HEK293 (cell line): Measurements from ENCODE around the gene ERCC5.

Experiments used
- CTCF ChIA-PET: fragments of 350-600 bp; formaldehyde crosslinking; extraction: SDS; loops from one replicate; lab custom pipeline; 2021; ENCODE audit warnings: antibody characterized with exemption; lab: Yijun Ruan, JAX
- POLR2A ChIA-PET: fragments of 300-600 bp; formaldehyde crosslinking; extraction: SDS; loops from one replicate; lab custom pipeline; 2020; ENCODE audit warnings: antibody characterized with exemption, inconsistent platforms; lab: Yijun Ruan, JAX
- H3K27ac ChIP-seq: fragments of 200-500 bp; sonication (Bioruptor generic); 2 replicates; pipeline ENCODE4 v1.5.1; 2014; ENCODE audit warnings: low read depth, low read length, control low read depth, inconsistent platforms; ENCODE audit errors: extremely low read depth
- H3K36me3 ChIP-seq, 2 experiments: fragments of 200-500 bp in 1 of 2; sonication (Bioruptor generic) in 1 of 2; 1 replicate in 1 of 2; 2 replicates in 1 of 2; pipeline ENCODE4 v1.5.1; 2014 to 2017; ENCODE audit warnings: inconsistent platforms in 2 of 2, low read length in 2 of 2; ENCODE audit not compliant: control insufficient read depth in 2 of 2, insufficient read depth in 1 of 2
- H3K4me1 ChIP-seq: fragments of 200-500 bp; sonication (Bioruptor generic); 2 replicates; pipeline ENCODE4 v1.5.1; 2014; ENCODE audit warnings: mild to moderate bottlenecking, low read length, inconsistent platforms; ENCODE audit not compliant: control insufficient read depth, insufficient read depth
- H3K4me3 ChIP-seq: 2 replicates; pipeline ENCODE4 v1.5.1; 2011; ENCODE audit warnings: low read depth, mild to moderate bottlenecking, control low read depth, low read length, moderate library complexity
- H3K9me3 ChIP-seq: fragments of 200-500 bp; sonication (Bioruptor generic); 2 replicates; pipeline ENCODE4 v1.5.1; 2014; ENCODE audit warnings: low read depth, low read length, inconsistent platforms; ENCODE audit not compliant: control insufficient read depth, insufficient read depth
- BCL11B ChIP-seq: fragments of 450-650 bp; formaldehyde crosslinking; IDR thresholded peaks from 2 replicates; pipeline ENCODE4 v1.5.1; 2016; ENCODE audit warnings: low read depth, missing biosample characterization, missing genetic modification characterization
- HOXA7 ChIP-seq: sonication (generic); formaldehyde crosslinking; IDR thresholded peaks from 2 replicates; pipeline ENCODE4 v1.8.1; 2022; ENCODE audit warnings: missing genetic modification reagents, borderline replicate concordance
- KLF8 ChIP-seq: fragments of 450-650 bp; formaldehyde crosslinking; IDR thresholded peaks from 2 replicates; pipeline ENCODE4 v1.5.1; 2016; ENCODE audit warnings: missing biosample characterization, missing genetic modification characterization
- KLF9 ChIP-seq: fragments of 450-650 bp; formaldehyde crosslinking; IDR thresholded peaks from 2 replicates; pipeline ENCODE4 v1.5.1; 2016; ENCODE audit warnings: missing biosample characterization, missing genetic modification characterization, low read depth
- OSR2 ChIP-seq: fragments of 450-650 bp; formaldehyde crosslinking; IDR thresholded peaks from 2 replicates; pipeline ENCODE4 v1.5.1; 2016; ENCODE audit warnings: missing biosample characterization, missing genetic modification characterization
- SP7 ChIP-seq: fragments of 450-650 bp; formaldehyde crosslinking; IDR thresholded peaks from 2 replicates; pipeline ENCODE4 v1.5.1; 2016; ENCODE audit warnings: missing biosample characterization, missing genetic modification characterization
- ZBTB8A ChIP-seq: fragments of 450-650 bp; formaldehyde crosslinking; IDR thresholded peaks from 2 replicates; pipeline ENCODE4 v1.5.1; 2016; ENCODE audit warnings: missing biosample characterization, missing genetic modification characterization
- ZFP69B ChIP-seq: fragments of 450-650 bp; formaldehyde crosslinking; IDR thresholded peaks from 2 replicates; pipeline ENCODE4 v1.5.1; 2016; ENCODE audit warnings: missing biosample characterization, missing genetic modification characterization
- ZNF121 ChIP-seq: fragments of 450-650 bp; formaldehyde crosslinking; IDR thresholded peaks from 2 replicates; pipeline ENCODE4 v1.5.1; 2016; ENCODE audit warnings: missing biosample characterization, missing genetic modification characterization
- ZNF146 ChIP-seq: fragments of 450-650 bp; formaldehyde crosslinking; IDR thresholded peaks from 2 replicates; pipeline ENCODE4 v1.5.1; 2016; ENCODE audit warnings: missing biosample characterization, missing genetic modification characterization
- ZNF248 ChIP-seq: fragments of 450-650 bp; formaldehyde crosslinking; IDR thresholded peaks from 2 replicates; pipeline ENCODE4 v1.5.1; 2017; ENCODE audit warnings: missing biosample characterization, missing genetic modification characterization
- ZNF433 ChIP-seq: fragments of 450-650 bp; formaldehyde crosslinking; IDR thresholded peaks from 2 replicates; pipeline ENCODE4 v1.5.1; 2016; ENCODE audit warnings: missing biosample characterization, missing genetic modification characterization, low read depth
- ZNF626 ChIP-seq: fragments of 450-650 bp; sonication (Bioruptor Pico); formaldehyde crosslinking; IDR thresholded peaks from 2 replicates; pipeline ENCODE4 v1.5.1; 2018; ENCODE audit warnings: missing biosample characterization, missing genetic modification characterization, inconsistent platforms
- ZNF654 ChIP-seq: fragments of 450-650 bp; formaldehyde crosslinking; IDR thresholded peaks from 2 replicates; pipeline ENCODE4 v1.5.1; 2016; ENCODE audit warnings: low read depth, missing biosample characterization, missing genetic modification characterization
- ZSCAN16 ChIP-seq: fragments of 450-650 bp; formaldehyde crosslinking; IDR thresholded peaks from 2 replicates; pipeline ENCODE4 v1.5.1; 2016; ENCODE audit warnings: missing biosample characterization, missing genetic modification characterization
- TF ChIP-seq, protein P1 (sequence below): fragments of 450-650 bp; formaldehyde crosslinking; IDR thresholded peaks from 2 replicates; pipeline ENCODE4 v1.5.1; 2016; ENCODE audit warnings: missing biosample characterization, missing genetic modification characterization
- TF ChIP-seq, protein P2 (sequence below): fragments of 450-650 bp; formaldehyde crosslinking; IDR thresholded peaks from 2 replicates; pipeline ENCODE4 v1.5.1; 2017; ENCODE audit warnings: missing biosample characterization, missing genetic modification characterization
- TF ChIP-seq, protein P3 (sequence below): fragments of 450-650 bp; formaldehyde crosslinking; IDR thresholded peaks from 2 replicates; pipeline ENCODE4 v1.5.1; 2016; ENCODE audit warnings: missing biosample characterization, missing genetic modification characterization
- TF ChIP-seq, protein P4 (sequence below): fragments of 450-650 bp; formaldehyde crosslinking; IDR thresholded peaks from 2 replicates; pipeline ENCODE4 v1.5.1; 2016; ENCODE audit warnings: missing biosample characterization, missing genetic modification characterization, low read depth
- TF ChIP-seq, protein P5 (sequence below): fragments of 450-650 bp; IDR thresholded peaks from 2 replicates; pipeline ENCODE4 v1.5.1; 2018; ENCODE audit warnings: missing biosample characterization, missing genetic modification characterization
- TF ChIP-seq, protein P6 (sequence below): fragments of 450-650 bp; formaldehyde crosslinking; IDR thresholded peaks from 2 replicates; pipeline ENCODE4 v1.5.1; 2016; ENCODE audit warnings: missing biosample characterization, missing genetic modification characterization

Gene ERCC5

DNA sequence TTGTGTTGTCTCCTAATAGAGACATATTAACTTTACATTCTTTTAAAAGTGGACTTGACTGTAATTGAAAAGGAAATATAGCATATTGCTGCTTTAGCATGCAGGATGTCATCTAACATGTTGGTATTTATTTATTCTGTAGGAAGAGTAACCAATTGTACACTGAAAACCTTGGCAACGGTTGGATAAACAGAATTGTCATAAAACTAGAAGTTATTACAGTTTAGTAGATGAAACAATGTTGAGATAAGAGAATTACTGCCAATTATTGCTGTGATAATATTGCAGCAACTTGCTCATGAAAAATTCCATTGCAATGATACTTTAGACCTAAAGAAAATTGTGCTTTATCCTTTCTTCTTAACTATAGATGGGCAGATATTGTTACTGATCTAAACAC is 7.6 kb upstream of the ERCC5 start:
- Histone ChIP-seq H3K9me3 (no peaks in the 10 kb centered on the region), H3K27ac (no peak overlapping the region), H3K4me1 (no peaks in the 10 kb centered on the region), H3K4me3 (no peak overlapping the region), H3K36me3 (peaks cover 8 to 50% of the 10 kb centered on the region in 2 experiments)
- CTCF ChIA-PET = no interaction called here
- no peak for TF ChIP-seq ZSCAN16 (tag by site-specific recombination)
- TF ChIP-seq SP7 (tag by site-specific recombination) = no peak
- no peak for TF ChIP-seq ZFP69B
- no peak for TF ChIP-seq ZNF121 (tag by site-specific recombination)
- no peak for TF ChIP-seq ZNF433 (tag by site-specific recombination)
- POLR2A ChIA-PET = no interaction called here

DNA sequence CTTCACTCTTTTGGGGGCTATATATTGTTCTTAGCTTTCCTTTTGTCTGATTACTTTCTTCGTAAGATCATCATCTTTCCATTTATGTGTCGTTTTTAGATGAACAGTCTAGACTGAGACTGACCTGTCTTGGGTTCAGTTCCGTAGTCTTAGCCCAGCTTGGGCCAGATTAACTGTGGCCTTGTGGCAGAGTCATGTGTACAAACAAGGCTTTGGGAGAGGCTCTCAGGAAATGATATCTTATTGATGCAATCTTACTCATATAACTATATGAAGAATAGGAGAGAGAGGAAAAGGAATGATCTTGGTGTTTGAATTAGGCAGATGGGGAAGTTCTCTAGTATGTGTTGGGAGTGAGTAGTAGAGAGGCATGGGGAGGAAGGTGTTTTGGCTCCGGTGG is 6.8 kb upstream of the ERCC5 start:
- ChIA-PET CTCF (no interaction called here), POLR2A (no interaction called here)
- no peaks in the 10 kb centered on the region for H3K4me1 ChIP-seq
- peaks cover 8 to 50% of the 10 kb centered on the region in 2 experiments for H3K36me3 ChIP-seq
- no peak for TF ChIP-seq HOXA7
- TF ChIP-seq ZNF654 (tag by site-specific recombination) = no peak
- no peak for TF ChIP-seq KLF8 (tag by site-specific recombination)
- TF ChIP-seq, protein P1, sequence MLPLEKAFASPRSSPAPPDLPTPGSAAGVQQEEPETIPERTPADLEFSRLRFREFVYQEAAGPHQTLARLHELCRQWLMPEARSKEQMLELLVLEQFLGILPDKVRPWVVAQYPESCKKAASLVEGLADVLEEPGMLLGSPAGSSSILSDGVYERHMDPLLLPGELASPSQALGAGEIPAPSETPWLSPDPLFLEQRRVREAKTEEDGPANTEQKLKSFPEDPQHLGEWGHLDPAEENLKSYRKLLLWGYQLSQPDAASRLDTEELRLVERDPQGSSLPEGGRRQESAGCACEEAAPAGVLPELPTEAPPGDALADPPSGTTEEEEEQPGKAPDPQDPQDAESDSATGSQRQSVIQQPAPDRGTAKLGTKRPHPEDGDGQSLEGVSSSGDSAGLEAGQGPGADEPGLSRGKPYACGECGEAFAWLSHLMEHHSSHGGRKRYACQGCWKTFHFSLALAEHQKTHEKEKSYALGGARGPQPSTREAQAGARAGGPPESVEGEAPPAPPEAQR (tag by site-specific recombination) = no peak
- TF ChIP-seq ZNF626 = no peak
- TF ChIP-seq, protein P2, sequence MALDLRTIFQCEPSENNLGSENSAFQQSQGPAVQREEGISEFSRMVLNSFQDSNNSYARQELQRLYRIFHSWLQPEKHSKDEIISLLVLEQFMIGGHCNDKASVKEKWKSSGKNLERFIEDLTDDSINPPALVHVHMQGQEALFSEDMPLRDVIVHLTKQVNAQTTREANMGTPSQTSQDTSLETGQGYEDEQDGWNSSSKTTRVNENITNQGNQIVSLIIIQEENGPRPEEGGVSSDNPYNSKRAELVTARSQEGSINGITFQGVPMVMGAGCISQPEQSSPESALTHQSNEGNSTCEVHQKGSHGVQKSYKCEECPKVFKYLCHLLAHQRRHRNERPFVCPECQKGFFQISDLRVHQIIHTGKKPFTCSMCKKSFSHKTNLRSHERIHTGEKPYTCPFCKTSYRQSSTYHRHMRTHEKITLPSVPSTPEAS (tag by site-specific recombination) = no peak
- TF ChIP-seq KLF9 (tag by site-specific recombination) = no peak
- TF ChIP-seq ZNF146 (tag by site-specific recombination) = no peak
- TF ChIP-seq ZBTB8A (tag by site-specific recombination) = no peak
- TF ChIP-seq, protein P3, sequence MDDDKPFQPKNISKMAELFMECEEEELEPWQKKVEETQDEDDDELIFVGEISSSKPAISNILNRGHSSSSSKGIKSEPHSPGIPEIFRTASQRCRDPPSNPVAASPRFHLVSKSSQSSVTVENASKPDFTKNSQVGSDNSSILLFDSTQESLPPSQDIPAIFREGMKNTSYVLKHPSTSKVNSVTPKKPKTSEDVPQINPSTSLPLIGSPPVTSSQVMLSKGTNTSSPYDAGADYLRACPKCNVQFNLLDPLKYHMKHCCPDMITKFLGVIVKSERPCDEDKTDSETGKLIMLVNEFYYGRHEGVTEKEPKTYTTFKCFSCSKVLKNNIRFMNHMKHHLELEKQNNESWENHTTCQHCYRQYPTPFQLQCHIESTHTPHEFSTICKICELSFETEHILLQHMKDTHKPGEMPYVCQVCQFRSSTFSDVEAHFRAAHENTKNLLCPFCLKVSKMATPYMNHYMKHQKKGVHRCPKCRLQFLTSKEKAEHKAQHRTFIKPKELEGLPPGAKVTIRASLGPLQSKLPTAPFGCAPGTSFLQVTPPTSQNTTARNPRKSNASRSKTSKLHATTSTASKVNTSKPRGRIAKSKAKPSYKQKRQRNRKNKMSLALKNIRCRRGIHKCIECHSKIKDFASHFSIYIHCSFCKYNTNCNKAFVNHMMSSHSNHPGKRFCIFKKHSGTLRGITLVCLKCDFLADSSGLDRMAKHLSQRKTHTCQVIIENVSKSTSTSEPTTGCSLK (tag by site-specific recombination) = no peak
- TF ChIP-seq ZFP69B = no peak
- no peak for TF ChIP-seq BCL11B (tag by site-specific recombination)
- TF ChIP-seq, protein P4, sequence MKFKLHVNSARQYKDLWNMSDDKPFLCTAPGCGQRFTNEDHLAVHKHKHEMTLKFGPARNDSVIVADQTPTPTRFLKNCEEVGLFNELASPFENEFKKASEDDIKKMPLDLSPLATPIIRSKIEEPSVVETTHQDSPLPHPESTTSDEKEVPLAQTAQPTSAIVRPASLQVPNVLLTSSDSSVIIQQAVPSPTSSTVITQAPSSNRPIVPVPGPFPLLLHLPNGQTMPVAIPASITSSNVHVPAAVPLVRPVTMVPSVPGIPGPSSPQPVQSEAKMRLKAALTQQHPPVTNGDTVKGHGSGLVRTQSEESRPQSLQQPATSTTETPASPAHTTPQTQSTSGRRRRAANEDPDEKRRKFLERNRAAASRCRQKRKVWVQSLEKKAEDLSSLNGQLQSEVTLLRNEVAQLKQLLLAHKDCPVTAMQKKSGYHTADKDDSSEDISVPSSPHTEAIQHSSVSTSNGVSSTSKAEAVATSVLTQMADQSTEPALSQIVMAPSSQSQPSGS (tag by site-specific recombination) = no peak
- TF ChIP-seq, protein P5, sequence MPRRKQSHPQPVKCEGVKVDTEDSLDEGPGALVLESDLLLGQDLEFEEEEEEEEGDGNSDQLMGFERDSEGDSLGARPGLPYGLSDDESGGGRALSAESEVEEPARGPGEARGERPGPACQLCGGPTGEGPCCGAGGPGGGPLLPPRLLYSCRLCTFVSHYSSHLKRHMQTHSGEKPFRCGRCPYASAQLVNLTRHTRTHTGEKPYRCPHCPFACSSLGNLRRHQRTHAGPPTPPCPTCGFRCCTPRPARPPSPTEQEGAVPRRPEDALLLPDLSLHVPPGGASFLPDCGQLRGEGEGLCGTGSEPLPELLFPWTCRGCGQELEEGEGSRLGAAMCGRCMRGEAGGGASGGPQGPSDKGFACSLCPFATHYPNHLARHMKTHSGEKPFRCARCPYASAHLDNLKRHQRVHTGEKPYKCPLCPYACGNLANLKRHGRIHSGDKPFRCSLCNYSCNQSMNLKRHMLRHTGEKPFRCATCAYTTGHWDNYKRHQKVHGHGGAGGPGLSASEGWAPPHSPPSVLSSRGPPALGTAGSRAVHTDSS (tag by site-specific recombination) = no peak
- TF ChIP-seq OSR2 = no peak
- TF ChIP-seq ZNF248 (tag by site-specific recombination) = no peak
- TF ChIP-seq, protein P6, sequence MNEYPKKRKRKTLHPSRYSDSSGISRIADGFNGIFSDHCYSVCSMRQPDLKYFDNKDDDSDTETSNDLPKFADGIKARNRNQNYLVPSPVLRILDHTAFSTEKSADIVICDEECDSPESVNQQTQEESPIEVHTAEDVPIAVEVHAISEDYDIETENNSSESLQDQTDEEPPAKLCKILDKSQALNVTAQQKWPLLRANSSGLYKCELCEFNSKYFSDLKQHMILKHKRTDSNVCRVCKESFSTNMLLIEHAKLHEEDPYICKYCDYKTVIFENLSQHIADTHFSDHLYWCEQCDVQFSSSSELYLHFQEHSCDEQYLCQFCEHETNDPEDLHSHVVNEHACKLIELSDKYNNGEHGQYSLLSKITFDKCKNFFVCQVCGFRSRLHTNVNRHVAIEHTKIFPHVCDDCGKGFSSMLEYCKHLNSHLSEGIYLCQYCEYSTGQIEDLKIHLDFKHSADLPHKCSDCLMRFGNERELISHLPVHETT (tag by site-specific recombination) = no peak
- H3K27ac ChIP-seq = no peak overlapping the region
- H3K4me3 ChIP-seq = no peak overlapping the region
- no peaks in the 10 kb centered on the region for H3K9me3 ChIP-seq
